GF-D8 (cell line): ENCODE results near the gene DLST.
A peak's percentile ranks its signal among the peaks of the same experiment; 100 is the strongest.

Experiments
- DNase-seq: peaks from one replicate; lab custom pipeline; 2025; lab: John Stamatoyannopoulos, UW

DLST gene

GRCh38 chr14:74860899-74861733 lies 20.6 kb upstream of the DLST start:
- no peak for DNase-seq

- no peak for DNase-seq
Measured at GRCh38 chr14:74861734-74862090, 20.0 kb upstream of the DLST start.

GRCh38 chr14:74863274-74863673 lies 18.4 kb upstream of the DLST start:
- no peak for DNase-seq

GRCh38 chr14:74864198-74864597 lies 17.5 kb upstream of the DLST start:
- DNase-seq: no peak

GRCh38 chr14:74865156-74865555 lies 16.6 kb upstream of the DLST start:
- no peak for DNase-seq

GRCh38 chr14:74866708-74867389 lies 14.9 kb upstream of the DLST start:
- DNase-seq: no peak

- no peak for DNase-seq
Measured at GRCh38 chr14:74867673-74868072, 14.0 kb upstream of the DLST start.

GRCh38 chr14:74868739-74869138 lies 13.0 kb upstream of the DLST start:
- no peak for DNase-seq

- DNase-seq: no peak
Measured at GRCh38 chr14:74871819-74872218, 9.9 kb upstream of the DLST start.

GRCh38 chr14:74875204-74875603 lies 6.5 kb upstream of the DLST start:
- no peak for DNase-seq

- DNase-seq: no peak
Measured at GRCh38 chr14:74875941-74876913, 5.5 kb upstream of the DLST start, which contains the start of gene PROX2. PROX2 (minus strand) TSS chr14:74876145; CDS start chr14:74863834, 12,311 bp downstream.

- no peak for DNase-seq
Measured at GRCh38 chr14:74879427-74880182, 2.1 kb upstream of the DLST start.

- DNase-seq: no peak
Measured at GRCh38 chr14:74882103-74882920, 596 bp downstream of the DLST start.

- DNase-seq: no peak
Measured at GRCh38 chr14:74886001-74886400, 4.3 kb downstream of the DLST start.

GRCh38 chr14:74888164-74889158 lies 6.7 kb downstream of the DLST start:
- DNase-seq: no peak

GRCh38 chr14:74890262-74890661 lies 8.5 kb downstream of the DLST start:
- DNase-seq: no peak

GRCh38 chr14:74891870-74892269 lies 10.2 kb downstream of the DLST start:
- no peak for DNase-seq

- DNase-seq: no peak
Measured at GRCh38 chr14:74892745-74893144, 11.0 kb downstream of the DLST start.

- peak; percentile 32 for DNase-seq
Measured at GRCh38 chr14:74893614-74894091, 11.9 kb downstream of the DLST start.
